ENCODE results near the gene TTLL7. TPM values are rescaled to one million over a fixed set of nuclear protein-coding genes. Genes with fewer than 3 reads are reported as not detected.

The TTLL7 gene
- polyA plus RNA-seq, 2 of the 4 experiments (the other 2 are of a cell fraction), result 1.6 to 5.7 TPM

DNA sequence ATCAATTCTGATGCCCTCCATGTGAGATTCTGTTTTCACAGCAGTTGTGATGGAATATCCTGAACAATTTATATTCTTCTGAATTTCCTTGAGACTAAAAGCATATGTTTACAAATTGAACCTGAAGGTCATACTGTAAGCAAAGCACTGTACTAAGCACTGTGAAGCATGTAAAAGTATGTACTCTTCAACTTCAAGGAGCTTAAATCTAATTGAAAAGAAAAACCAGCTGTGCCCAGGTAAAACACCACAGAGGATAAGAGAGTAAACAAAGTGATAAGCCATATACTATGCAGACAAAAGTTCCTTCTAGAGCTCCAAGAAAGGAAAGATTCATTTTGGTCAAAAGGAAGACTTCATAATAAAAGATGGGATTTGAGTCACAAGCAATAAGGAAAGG is 71.9 kb downstream of the TTLL7 start:
- ATAC-seq (no peak), DNase-seq (ENCODE audit: low read depth in 1 of 2, low spot score in 1 of 2) (no peak), FAIRE-seq (no peak)
- ChIA-PET POLR2A (no interaction called here), CTCF (interaction anchor here (1.4 kb wide), 1 partner anchor 845 kb away, joined by 3 read pairs; no protein-coding TSS in a partner anchor)
- Histone ChIP-seq H3K9me3 (no peaks in the 10 kb centered on the region), H3K4me3 (no peak overlapping the region), H3K4me2 (no peak overlapping the region), H3K4me1 (peaks cover 7% of the 10 kb centered on the region; the same call in 1 of the 3 replicates), H3K27ac (no peak overlapping the region)
- TF ChIP-seq SMC3 (IDR thresholded peaks at IDR 0.05) (no peak), MAZ (IDR thresholded peaks at IDR 0.05; ENCODE audit: borderline replicate concordance, low read depth, low read length) (no peak), POLR2AphosphoS2 (conservative IDR thresholded peaks at IDR 0.05; ENCODE audit: low read length) (no peak), RARB (CRISPR knock-in tag; IDR thresholded peaks at IDR 0.05) (no peak), MAFK (IDR thresholded peaks at IDR 0.05; ENCODE audit: partially characterized antibody) (no peak), ZSCAN20 (CRISPR knock-in tag; IDR thresholded peaks at IDR 0.05) (no peak), REST (IDR thresholded peaks at IDR 0.05) (no peak), ZFP36 (IDR thresholded peaks at IDR 0.05; ENCODE audit: borderline replicate concordance, partially characterized antibody) (no peak), MYC (IDR thresholded peaks at IDR 0.05; ENCODE audit: borderline replicate concordance, low read length) (no peak), BHLHE40 (IDR thresholded peaks at IDR 0.05; ENCODE audit: low read depth, low read length) (no peak), EHF (CRISPR knock-in tag; IDR thresholded peaks at IDR 0.05) (no peak), HDAC2 (IDR thresholded peaks at IDR 0.05) (no peak), CHD2 (IDR thresholded peaks at IDR 0.05; ENCODE audit: low read length, partially characterized antibody) (no peak), E2F6 (IDR thresholded peaks at IDR 0.05; ENCODE audit: borderline replicate concordance, low read depth) (no peak), FOXS1 (CRISPR knock-in tag; IDR thresholded peaks at IDR 0.05) (no peak)
- TF ChIP-seq, protein P1, sequence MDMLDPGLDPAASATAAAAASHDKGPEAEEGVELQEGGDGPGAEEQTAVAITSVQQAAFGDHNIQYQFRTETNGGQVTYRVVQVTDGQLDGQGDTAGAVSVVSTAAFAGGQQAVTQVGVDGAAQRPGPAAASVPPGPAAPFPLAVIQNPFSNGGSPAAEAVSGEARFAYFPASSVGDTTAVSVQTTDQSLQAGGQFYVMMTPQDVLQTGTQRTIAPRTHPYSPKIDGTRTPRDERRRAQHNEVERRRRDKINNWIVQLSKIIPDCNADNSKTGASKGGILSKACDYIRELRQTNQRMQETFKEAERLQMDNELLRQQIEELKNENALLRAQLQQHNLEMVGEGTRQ (IDR thresholded peaks at IDR 0.05), result no peak
- TF ChIP-seq, protein P2, sequence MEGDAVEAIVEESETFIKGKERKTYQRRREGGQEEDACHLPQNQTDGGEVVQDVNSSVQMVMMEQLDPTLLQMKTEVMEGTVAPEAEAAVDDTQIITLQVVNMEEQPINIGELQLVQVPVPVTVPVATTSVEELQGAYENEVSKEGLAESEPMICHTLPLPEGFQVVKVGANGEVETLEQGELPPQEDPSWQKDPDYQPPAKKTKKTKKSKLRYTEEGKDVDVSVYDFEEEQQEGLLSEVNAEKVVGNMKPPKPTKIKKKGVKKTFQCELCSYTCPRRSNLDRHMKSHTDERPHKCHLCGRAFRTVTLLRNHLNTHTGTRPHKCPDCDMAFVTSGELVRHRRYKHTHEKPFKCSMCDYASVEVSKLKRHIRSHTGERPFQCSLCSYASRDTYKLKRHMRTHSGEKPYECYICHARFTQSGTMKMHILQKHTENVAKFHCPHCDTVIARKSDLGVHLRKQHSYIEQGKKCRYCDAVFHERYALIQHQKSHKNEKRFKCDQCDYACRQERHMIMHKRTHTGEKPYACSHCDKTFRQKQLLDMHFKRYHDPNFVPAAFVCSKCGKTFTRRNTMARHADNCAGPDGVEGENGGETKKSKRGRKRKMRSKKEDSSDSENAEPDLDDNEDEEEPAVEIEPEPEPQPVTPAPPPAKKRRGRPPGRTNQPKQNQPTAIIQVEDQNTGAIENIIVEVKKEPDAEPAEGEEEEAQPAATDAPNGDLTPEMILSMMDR (IDR thresholded peaks at IDR 0.05), result no peak

DNA sequence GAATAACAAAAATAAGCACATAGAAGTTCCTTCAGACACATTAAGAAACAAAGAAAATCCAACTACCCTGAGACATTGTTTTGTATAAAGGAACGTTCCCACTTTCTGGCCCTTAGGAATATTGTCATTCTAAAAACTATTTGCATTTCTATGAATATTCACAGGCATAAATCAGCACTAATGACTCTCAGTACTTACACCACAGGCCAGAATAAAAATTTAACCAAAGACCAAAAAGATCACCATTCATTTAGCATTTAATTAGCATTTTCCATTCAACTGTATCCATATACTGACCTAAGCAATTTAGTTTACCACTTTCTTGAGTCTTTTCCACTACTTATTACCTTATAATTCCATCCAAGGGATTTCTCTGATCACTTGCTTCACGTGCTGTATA is 75.4 kb downstream of the TTLL7 start:
- no peak for FAIRE-seq
- 53% methylated on average over 2 of the region's 2 CpGs for WGBS (ENCODE audit: missing lambda C conversion rate)
- Histone ChIP-seq H3K4me2 (no peak overlapping the region), H3K4me1 (peaks cover 4% of the 10 kb centered on the region; the same call in 1 of the 3 replicates), H3K27ac (no peak overlapping the region), H3K9me3 (no peaks in the 10 kb centered on the region), H3K4me3 (no peak overlapping the region)
- no peak for TF ChIP-seq ZNF302 (CRISPR knock-in tag; IDR thresholded peaks at IDR 0.05)
- no peak for TF ChIP-seq POLR2A (IDR thresholded peaks at IDR 0.05; ENCODE audit: low read length)
- no peak for TF ChIP-seq NR3C1 (IDR thresholded peaks at IDR 0.05)
- TF ChIP-seq CBX2 (IDR thresholded peaks at IDR 0.05; ENCODE audit: borderline replicate concordance, low read depth), result no peak
- no peak for TF ChIP-seq JUN (IDR thresholded peaks at IDR 0.05)
- no peak for TF ChIP-seq RFX5 (IDR thresholded peaks at IDR 0.05)
- no peak for TF ChIP-seq BCL3 (IDR thresholded peaks at IDR 0.05)
- no peak for TF ChIP-seq TFCP2L1 (CRISPR knock-in tag; IDR thresholded peaks at IDR 0.05)
- no peak for TF ChIP-seq CHD2 (IDR thresholded peaks at IDR 0.05; ENCODE audit: low read length, partially characterized antibody)
- TF ChIP-seq MYC (IDR thresholded peaks at IDR 0.05; ENCODE audit: borderline replicate concordance, low read length), result no peak
- no peak for TF ChIP-seq KDM1A (IDR thresholded peaks at IDR 0.05; ENCODE audit: low read depth)
- no peak for ATAC-seq
- no peak for DNase-seq (ENCODE audit: low read depth in 1 of 2, low spot score in 1 of 2)
- ChIA-PET CTCF (no interaction called here), POLR2A (no interaction called here)
